H1 (cell line): ENCODE measurements around the gene ZNF83. TPM values are rescaled to one million over a fixed set of nuclear protein-coding genes. Genes with fewer than 3 reads are reported as not detected.
"Not testable (repeated sequence)": the region's sequence is repeated elsewhere in the genome, so short reads cannot be mapped to it uniquely, and the experiment has no call there.

Source experiments
- CTCF ChIA-PET: fragments of 300-600 bp; sonication (Branson Sonifier 250); formaldehyde crosslinking; loops from one replicate; lab custom pipeline; 2021; ENCODE audit not compliant: partially characterized antibody; lab: Charles Lee
- POLR2A ChIA-PET: fragments of 300-600 bp; sonication (Branson Sonifier 250); formaldehyde crosslinking; loops from one replicate; lab custom pipeline; 2021; ENCODE audit warnings: inconsistent platforms; ENCODE audit not compliant: partially characterized antibody; lab: Charles Lee
- DNase-seq, 2 experiments: peaks; one replicate each; pipeline versions ENCODE4 v3.0.0 to v3.0.0-alpha.2; 2010 to 2022; ENCODE audit warnings: low spot score in 2 of 2, low read depth in 1 of 2, mixed read lengths in 1 of 2
- FAIRE-seq: peaks from 2 replicates; lab custom pipeline; 2011; peaks lifted over from hg19 to GRCh38; lab: Jason Lieb, UNC
- H2AFZ ChIP-seq: 2 replicates; pipeline ENCODE4 v1.8.1; 2012; ENCODE audit warnings: low read length, inconsistent platforms
- H2AK5ac ChIP-seq: 2 replicates; pipeline ENCODE4 v1.6.1; 2013; ENCODE audit warnings: low read depth, low read length
- H2BK120ac ChIP-seq: replicated peaks from 2 replicates; pipeline ENCODE3; 2013; ENCODE audit warnings: low read depth, low read length, inconsistent platforms
- H2BK12ac ChIP-seq: 2 replicates; pipeline ENCODE4 v1.6.1; 2013; ENCODE audit warnings: low read depth, low read length
- H2BK15ac ChIP-seq: 2 replicates; pipeline ENCODE4 v1.6.1; 2013; ENCODE audit warnings: low read length
- H2BK20ac ChIP-seq: 2 replicates; pipeline ENCODE4 v1.6.1; 2013; ENCODE audit warnings: low read length
- H2BK5ac ChIP-seq: 2 replicates; pipeline ENCODE4 v1.6.1; 2013; ENCODE audit warnings: low read depth, low read length
- H3K14ac ChIP-seq: 2 replicates; pipeline ENCODE4 v1.6.1; 2013; ENCODE audit warnings: inconsistent platforms; ENCODE audit not compliant: insufficient read length
- H3K18ac ChIP-seq: 2 replicates; pipeline ENCODE4 v1.6.1; 2013; ENCODE audit warnings: low read length; ENCODE audit errors: extremely low read depth
- H3K23ac ChIP-seq: 2 replicates; pipeline ENCODE4 v1.6.1; 2013; ENCODE audit warnings: inconsistent platforms; ENCODE audit not compliant: insufficient read length
- H3K23me2 ChIP-seq: 2 replicates; pipeline ENCODE4 v1.6.1; 2013; ENCODE audit warnings: low read depth, low read length
- H3K27ac ChIP-seq: 2 replicates; pipeline ENCODE4 v1.6.1; 2011; ENCODE audit warnings: low read depth, low read length, inconsistent platforms
- H3K27me3 ChIP-seq, 4 experiments: replicated peaks in 1 of 4; 1 replicate in 1 of 4; 2 replicates in 3 of 4; pipeline versions ENCODE4 v1.6.1 to v1.8.1; 2011 to 2013; ENCODE audit warnings: low read length in 3 of 4, mild to moderate bottlenecking in 3 of 4, inconsistent platforms in 2 of 4, mixed read lengths in 2 of 4, moderate library complexity in 1 of 4; ENCODE audit not compliant: control insufficient read depth in 3 of 4, insufficient read depth in 3 of 4; ENCODE audit errors: extremely low read depth in 1 of 4
- H3K36me3 ChIP-seq, 4 experiments: 2 replicates each; pipeline versions ENCODE4 v1.6.1 to v1.8.1; 2011 to 2013; ENCODE audit warnings: mild to moderate bottlenecking in 4 of 4, low read length in 3 of 4, moderate library complexity in 2 of 4, control low read depth in 1 of 4, inconsistent platforms in 1 of 4; ENCODE audit not compliant: insufficient read depth in 4 of 4, control insufficient read depth in 2 of 4
- H3K4ac ChIP-seq: replicated peaks from 2 replicates; pipeline ENCODE3; 2013; ENCODE audit warnings: low read length, low read depth, mixed read lengths, inconsistent platforms; ENCODE audit not compliant: insufficient read length
- H3K4me1 ChIP-seq, 4 experiments: replicated peaks in 1 of 4; 1 replicate in 1 of 4; 2 replicates in 3 of 4; pipeline versions ENCODE4 v1.6.1 to v1.8.1; 2011 to 2013; ENCODE audit warnings: low read length in 3 of 4, inconsistent platforms in 2 of 4, mixed read lengths in 1 of 4; ENCODE audit not compliant: insufficient read depth in 4 of 4, control insufficient read depth in 3 of 4
- H3K4me2 ChIP-seq, 2 experiments: 2 replicates each; pipeline versions ENCODE4 v1.6.1 to v1.8.1; 2011 to 2013; ENCODE audit warnings: low read depth in 2 of 2, low read length in 2 of 2, control low read depth in 1 of 2, inconsistent platforms in 1 of 2, mild to moderate bottlenecking in 1 of 2; ENCODE audit not compliant: insufficient read depth in 1 of 2
- H3K4me3 ChIP-seq, 4 experiments: fragments of 200-600, 300-600 bp in 1 of 4; sonication (generic), shearing (Covaris generic), sonication (Bioruptor Twin) in 1 of 4; 2 replicates each; pipeline versions ENCODE4 v1.5.1 to v1.8.1; 2011 to 2016; ENCODE audit warnings: low read length in 4 of 4, low read depth in 3 of 4, control low read depth in 2 of 4, inconsistent platforms in 2 of 4, mild to moderate bottlenecking in 2 of 4, mixed read lengths in 1 of 4, moderate library complexity in 1 of 4; ENCODE audit not compliant: insufficient read depth in 2 of 4; ENCODE audit errors: extremely low read depth in 1 of 4
- H3K56ac ChIP-seq: replicated peaks from 2 replicates; pipeline ENCODE3; 2013; ENCODE audit warnings: low read depth, mild to moderate bottlenecking, mixed read lengths, low read length, inconsistent platforms; ENCODE audit not compliant: insufficient read length
- H3K79me1 ChIP-seq: 2 replicates; pipeline ENCODE4 v1.6.1; 2013; ENCODE audit warnings: low read depth, low read length, control low read depth
- H3K79me2 ChIP-seq, 2 experiments: 2 replicates each; pipeline versions ENCODE4 v1.6.1 to v1.8.1; 2012 to 2013; ENCODE audit warnings: low read length in 2 of 2, mild to moderate bottlenecking in 2 of 2, inconsistent platforms in 1 of 2; ENCODE audit not compliant: insufficient read depth in 2 of 2, control insufficient read depth in 1 of 2
- H3K9ac ChIP-seq, 4 experiments: replicated peaks in 1 of 4; 1 replicate in 1 of 4; 2 replicates in 3 of 4; pipeline versions ENCODE4 v1.6.1 to v1.8.1; 2011 to 2013; ENCODE audit warnings: low read depth in 3 of 4, low read length in 3 of 4, control low read depth in 2 of 4, mild to moderate bottlenecking in 2 of 4, moderate library complexity in 2 of 4, inconsistent platforms in 1 of 4; ENCODE audit errors: extremely low read depth in 1 of 4
- H3K9me3 ChIP-seq, 2 experiments: 2 replicates each; pipeline versions ENCODE4 v1.6.1 to v1.8.1; 2012 to 2013; ENCODE audit warnings: mild to moderate bottlenecking in 2 of 2, moderate library complexity in 2 of 2, control low read depth in 1 of 2, inconsistent platforms in 1 of 2, low read depth in 1 of 2, low read length in 1 of 2, mixed read lengths in 1 of 2; ENCODE audit not compliant: insufficient read depth in 2 of 2
- H4K20me1 ChIP-seq, 2 experiments: replicated peaks in 1 of 2; 2 replicates each; pipeline versions ENCODE3 to v1.8.1; 2011 to 2013; ENCODE audit warnings: inconsistent platforms in 2 of 2, low read length in 2 of 2, mild to moderate bottlenecking in 1 of 2; ENCODE audit not compliant: insufficient read depth in 2 of 2, control insufficient read depth in 1 of 2
- H4K5ac ChIP-seq: 2 replicates; pipeline ENCODE4 v1.6.1; 2013; ENCODE audit warnings: low read length, low read depth, mixed read lengths, inconsistent platforms; ENCODE audit not compliant: insufficient read length
- H4K8ac ChIP-seq: 2 replicates; pipeline ENCODE4 v1.8.0; 2013; ENCODE audit warnings: mild to moderate bottlenecking, moderate library complexity, low read length, inconsistent platforms; ENCODE audit not compliant: insufficient read depth; ENCODE audit errors: extremely low read depth
- H4K91ac ChIP-seq: replicated peaks from 2 replicates; pipeline ENCODE3; 2013; ENCODE audit warnings: low read length, mixed read lengths, inconsistent platforms; ENCODE audit not compliant: insufficient read length
- WGBS, 2 experiments: shearing (Covaris generic) in 1 of 2; methylation state at CpG; one replicate each; pipeline versions ENCODE4 v1.1.6 to v1.1.7; 2013 to 2015; ENCODE audit warnings: low lambda C conversion rate in 2 of 2, mixed read lengths in 2 of 2, inconsistent platforms in 1 of 2, low coverage in 1 of 2, missing lambda C conversion rate in 1 of 2; ENCODE audit not compliant: insufficient replicate concordance in 2 of 2, insufficient coverage in 1 of 2, insufficient read length in 1 of 2; ENCODE audit errors: extremely low coverage in 1 of 2, missing lambda C conversion rate in 1 of 2; 5-methylcytosine and 5-hydroxymethylcytosine counted together
- polyA plus RNA-seq, 7 experiments: library from polyadenylated mRNA; depleted of rRNA in 3 of 7; stranded (reverse) in 5 of 7; unstranded in 2 of 7; fragments of >200 nt in 5 of 7; fragments of 200-250 nt in 2 of 7; gene quantifications; 1 replicate in 5 of 7; 2 replicates in 1 of 7; 4 replicates in 1 of 7; pipeline versions ENCODE4 v1.2.1 to v1.2.3, GENCODE V29; 2011 to 2013; ENCODE audit warnings: missing spikeins in 2 of 7, mixed read lengths in 2 of 7
- total RNA-seq: library from RNA; stranded (reverse); fragmentation: NEBNext Ultra II Directional; extraction: Animal tissue kit (Norgen Biotek cat#: 25700); gene quantifications from 2 replicates; pipeline ENCODE4 v1.2.1, GENCODE V29; 2021

Gene ZNF83
- total and polyA plus RNA-seq, 2 of the 8 experiments (the other 6 are each of a cell fraction or from before 2014, with no cell fraction given) = 13.2 to 19.4 TPM

GRCh38 chr19:52681216-52681615 lies 43.1 kb upstream of the ZNF83 start:
- H3K4ac ChIP-seq, H3K79me2 ChIP-seq, H3K56ac ChIP-seq, H3K23me2 ChIP-seq, H2BK5ac ChIP-seq, H4K20me1 ChIP-seq, H3K14ac ChIP-seq, H4K8ac ChIP-seq, H2BK12ac ChIP-seq, H3K4me2 ChIP-seq, H3K18ac ChIP-seq, H3K23ac ChIP-seq, H3K9me3 ChIP-seq, H3K79me1 ChIP-seq, FAIRE-seq, H2AFZ ChIP-seq, H3K27ac ChIP-seq, H3K9ac ChIP-seq, H3K4me3 ChIP-seq, H2BK120ac ChIP-seq, H3K27me3 ChIP-seq, H4K91ac ChIP-seq, H2BK20ac ChIP-seq, DNase-seq, H2BK15ac ChIP-seq, H2AK5ac ChIP-seq, H3K36me3 ChIP-seq, POLR2A ChIA-PET, H3K4me1 ChIP-seq, H4K5ac ChIP-seq: not testable (repeated sequence)
- WGBS, 2 experiments = no CpG with 5 or more reads among the region's 1 CpG
- CTCF ChIA-PET = interaction anchor here (0.9 to 1.2 kb wide), 4 partner anchors 12 to 338 kb away, joined by 3 to 4 read pairs (median 3); no protein-coding TSS in a partner anchor
